Lower lobe of right lung (tissue), 2 donors: ENCODE results near the gene EIF3I. TPM values are rescaled to one million over a fixed set of nuclear protein-coding genes. Genes with fewer than 3 reads are reported as not detected.

Experiments used
- ATAC-seq, 2 donors: fragments of 200-7000 bp; cut with Tn5 transposase; one replicate each; pipeline ENCODE4 v1.9.1; 2020 to 2022; ENCODE audit warnings: mild to moderate bottlenecking in 2 of 2, moderate library complexity in 2 of 2
- DNase-seq: peaks from one replicate; pipeline ENCODE4 v3.0.0-alpha.2; 2020
- H3K27ac ChIP-seq: fragments of 200-600 bp; one replicate; pipeline ENCODE4 v1.8.0; 2022
- H3K27me3 ChIP-seq: fragments of 200-600 bp; one replicate; pipeline ENCODE4 v1.8.0; 2022; ENCODE audit warnings: low read depth
- H3K36me3 ChIP-seq: fragments of 200-600 bp; one replicate; pipeline ENCODE4 v1.8.0; 2022; ENCODE audit warnings: mild to moderate bottlenecking
- H3K4me1 ChIP-seq: fragments of 200-600 bp; one replicate; pipeline ENCODE4 v1.8.0; 2022
- H3K4me3 ChIP-seq: fragments of 200-600 bp; one replicate; pipeline ENCODE4 v1.8.0; 2022; ENCODE audit warnings: mild to moderate bottlenecking
- H3K9me3 ChIP-seq: fragments of 200-600 bp; one replicate; pipeline ENCODE4 v1.8.0; 2022
- intact Hi-C: fragments of 100-400 bp; cut with DNase I; formaldehyde crosslinking; loops from one replicate; pipeline ENCODE4 v1.11.0; 2022
- total RNA-seq: library from RNA; stranded (reverse); fragmentation: NEBNext Ultra II Directional; extraction: Animal tissue kit (Norgen Biotek cat#: 25700); gene quantifications from one replicate; pipeline ENCODE4 v1.2.1, GENCODE V29; 2021
- TF ChIP-seq, protein P1 (sequence below): fragments of 200-600 bp; IDR thresholded peaks from one replicate; pipeline ENCODE4 v1.8.0; 2022; ENCODE audit warnings: antibody characterized with exemption, mild to moderate bottlenecking
- donor health status: DM: no; HTN: yes; CAD: no; lungs with severe emphysema.

Gene EIF3I
- total RNA-seq, 1 donor from 2014 or later = 99.4 TPM

- TF ChIP-seq, protein P1, sequence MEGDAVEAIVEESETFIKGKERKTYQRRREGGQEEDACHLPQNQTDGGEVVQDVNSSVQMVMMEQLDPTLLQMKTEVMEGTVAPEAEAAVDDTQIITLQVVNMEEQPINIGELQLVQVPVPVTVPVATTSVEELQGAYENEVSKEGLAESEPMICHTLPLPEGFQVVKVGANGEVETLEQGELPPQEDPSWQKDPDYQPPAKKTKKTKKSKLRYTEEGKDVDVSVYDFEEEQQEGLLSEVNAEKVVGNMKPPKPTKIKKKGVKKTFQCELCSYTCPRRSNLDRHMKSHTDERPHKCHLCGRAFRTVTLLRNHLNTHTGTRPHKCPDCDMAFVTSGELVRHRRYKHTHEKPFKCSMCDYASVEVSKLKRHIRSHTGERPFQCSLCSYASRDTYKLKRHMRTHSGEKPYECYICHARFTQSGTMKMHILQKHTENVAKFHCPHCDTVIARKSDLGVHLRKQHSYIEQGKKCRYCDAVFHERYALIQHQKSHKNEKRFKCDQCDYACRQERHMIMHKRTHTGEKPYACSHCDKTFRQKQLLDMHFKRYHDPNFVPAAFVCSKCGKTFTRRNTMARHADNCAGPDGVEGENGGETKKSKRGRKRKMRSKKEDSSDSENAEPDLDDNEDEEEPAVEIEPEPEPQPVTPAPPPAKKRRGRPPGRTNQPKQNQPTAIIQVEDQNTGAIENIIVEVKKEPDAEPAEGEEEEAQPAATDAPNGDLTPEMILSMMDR = no peak
- peak overlapping the region; percentile 85 for H3K27ac ChIP-seq
- DNase-seq (peak; percentile 73), ATAC-seq (peak; percentile 60)
- no peaks in the 10 kb centered on the region for H3K27me3 ChIP-seq
- H3K9me3 ChIP-seq = no peaks in the 10 kb centered on the region
- H3K4me1 ChIP-seq = peaks cover 50% of the 10 kb centered on the region
- H3K4me3 ChIP-seq = peak overlapping the region; percentile 76
- peaks cover 41% of the 10 kb centered on the region for H3K36me3 ChIP-seq
- intact Hi-C loops = no loop called here
Observed at GRCh38 chr1:32180186-32181060, 41.8 kb upstream of the EIF3I start.

DNA sequence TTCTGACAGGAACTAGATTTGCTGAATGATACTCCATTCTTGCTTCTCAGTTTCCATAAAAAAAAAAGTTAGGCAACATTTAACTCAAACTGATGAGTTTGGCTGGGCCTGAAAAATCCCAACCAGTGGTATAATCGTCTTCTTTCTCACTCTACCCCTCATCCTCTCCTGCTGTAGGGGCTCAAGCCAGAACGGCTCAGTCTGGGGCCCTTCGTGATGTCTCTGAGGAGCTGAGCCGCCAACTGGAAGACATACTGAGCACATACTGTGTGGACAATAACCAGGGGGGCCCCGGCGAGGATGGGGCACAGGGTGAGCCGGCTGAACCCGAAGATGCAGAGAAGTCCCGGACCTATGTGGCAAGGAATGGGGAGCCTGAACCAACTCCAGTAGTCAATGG is 41.1 kb upstream of the EIF3I start:
- Histone ChIP-seq H3K27me3 (no peaks in the 10 kb centered on the region), H3K27ac (peak overlapping the region; percentile 85), H3K4me3 (peak overlapping the region; percentile 76), H3K36me3 (peaks cover 48% of the 10 kb centered on the region), H3K9me3 (no peaks in the 10 kb centered on the region), H3K4me1 (peaks cover 53% of the 10 kb centered on the region)
- TF ChIP-seq, protein P1 = no peak
- intact Hi-C loops = no loop called here
- no peak for DNase-seq
- no peak for ATAC-seq

DNA sequence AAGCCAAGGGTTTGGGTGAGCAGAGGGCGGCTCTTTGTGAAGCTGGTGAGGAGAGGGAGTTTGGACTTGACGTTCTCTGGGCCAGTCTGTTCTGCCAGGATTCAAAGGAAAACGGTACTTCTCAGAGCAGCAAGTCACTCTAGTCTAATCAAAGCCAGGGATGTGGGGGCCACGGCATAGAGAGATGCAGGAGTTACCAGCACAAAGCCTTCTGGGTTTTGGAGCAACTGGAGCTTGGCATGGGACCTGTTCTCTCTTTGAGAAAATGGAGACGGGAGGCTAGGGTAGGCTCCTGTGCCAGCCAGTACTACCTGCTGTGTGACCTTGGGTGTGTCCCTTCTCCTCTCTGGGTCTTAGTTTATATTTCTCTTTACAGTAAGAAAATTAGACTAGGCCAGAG is 40.6 kb upstream of the EIF3I start:
- DNase-seq (no peak), ATAC-seq (no peak)
- TF ChIP-seq, protein P1 = no peak
- H3K9me3 ChIP-seq = no peaks in the 10 kb centered on the region
- H3K36me3 ChIP-seq = peaks cover 53% of the 10 kb centered on the region
- H3K27me3 ChIP-seq = no peaks in the 10 kb centered on the region
- peaks cover 55% of the 10 kb centered on the region for H3K4me1 ChIP-seq
- H3K4me3 ChIP-seq = peak overlapping the region; percentile 76
- no peak overlapping the region for H3K27ac ChIP-seq
- intact Hi-C loops = no loop called here

DNA sequence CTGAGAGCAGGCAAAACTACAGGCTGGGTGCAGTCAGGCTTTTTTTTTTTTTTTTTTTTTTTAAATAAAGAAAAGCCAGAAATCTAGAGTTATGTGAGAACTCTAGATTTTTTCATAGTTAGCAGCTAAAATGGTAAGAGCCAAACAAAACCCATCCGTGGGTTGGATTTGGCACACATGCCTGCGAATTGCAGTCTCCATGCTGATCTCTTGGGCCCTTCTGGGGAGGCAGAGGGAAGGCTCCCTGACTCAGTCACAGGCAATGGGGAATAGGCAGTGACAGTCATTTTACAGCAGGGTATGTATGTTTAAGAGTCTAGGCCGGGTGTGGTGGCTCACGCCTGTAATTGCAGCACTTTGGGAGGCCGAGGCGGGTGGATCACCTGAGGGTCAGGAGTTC is 40.1 kb upstream of the EIF3I start:
- DNase-seq (no peak), ATAC-seq (no peak)
- intact Hi-C loops = no loop called here
- Histone ChIP-seq H3K36me3 (peaks cover 58% of the 10 kb centered on the region), H3K27me3 (no peaks in the 10 kb centered on the region), H3K4me1 (peaks cover 55% of the 10 kb centered on the region), H3K9me3 (no peaks in the 10 kb centered on the region), H3K4me3 (peak overlapping the region; percentile 76), H3K27ac (no peak overlapping the region)
- TF ChIP-seq, protein P1 = no peak

GRCh38 chr1:32184650-32185049 is 37.6 kb upstream of the EIF3I start:
- H3K27me3 ChIP-seq = no peaks in the 10 kb centered on the region
- ATAC-seq (no peak), DNase-seq (no peak)
- intact Hi-C loops = no loop called here
- peaks cover 47% of the 10 kb centered on the region for H3K4me1 ChIP-seq
- H3K9me3 ChIP-seq = no peaks in the 10 kb centered on the region
- no peak overlapping the region for H3K4me3 ChIP-seq
- TF ChIP-seq, protein P1 = no peak
- H3K36me3 ChIP-seq = peaks cover 84% of the 10 kb centered on the region
- H3K27ac ChIP-seq = no peak overlapping the region
